Activated T-helper 2 cell treated with anti-CD3 and anti-CD28 coated beads, Interferon-gamma antibody, Interleukin-2, Interleukin-4, amounts not matched to agents 10 μg/mL and 5 μg/mL and 100 μg/mL, durations not matched to agents 14 hours and 24 hours and 36 hours (primary cell): ENCODE data around the gene SLC9C2. TPM values are rescaled to one million over a fixed set of nuclear protein-coding genes. Genes with fewer than 3 reads are reported as not detected.

Experiments
- total RNA-seq: library from RNA; stranded (reverse); gene quantifications from 2 replicates; pipeline ENCODE4 v1.2.3, GENCODE V29; 2022

The SLC9C2 gene
- total RNA-seq, 1 donor from 2014 or later: not detected

Other genes starting within 250 kb of the SLC9C2 start
- gene PRDX6, start 125.7 kb downstream of the SLC9C2 start, total RNA-seq: 148 and 150 TPM in 2 replicates
- not detected in 2 replicates for gene TEX50, start 32.3 kb upstream of the SLC9C2 start, total RNA-seq
- not detected in 2 replicates for gene ANKRD45, start 66.8 kb upstream of the SLC9C2 start, total RNA-seq
- 15.4 and 17.6 TPM in 2 replicates for gene KLHL20, start 111.9 kb upstream of the SLC9C2 start, total RNA-seq
- gene DARS2, start 221.6 kb upstream of the SLC9C2 start, total RNA-seq: 49.7 and 49.9 TPM in 2 replicates
- gene CENPL, start 221.8 kb upstream of the SLC9C2 start, total RNA-seq: 26.1 and 26.2 TPM in 2 replicates